GM21423 (cell line): Measurements from ENCODE around the gene AMZ2.

Experiments
- ATAC-seq: cut with Tn5 transposase; IDR thresholded peaks from one replicate; pipeline ENCODE4 v1.9.1; 2021; ENCODE audit warnings: mild to moderate bottlenecking, moderate library complexity; ENCODE audit not compliant: unreplicated experiment

Gene AMZ2

DNA sequence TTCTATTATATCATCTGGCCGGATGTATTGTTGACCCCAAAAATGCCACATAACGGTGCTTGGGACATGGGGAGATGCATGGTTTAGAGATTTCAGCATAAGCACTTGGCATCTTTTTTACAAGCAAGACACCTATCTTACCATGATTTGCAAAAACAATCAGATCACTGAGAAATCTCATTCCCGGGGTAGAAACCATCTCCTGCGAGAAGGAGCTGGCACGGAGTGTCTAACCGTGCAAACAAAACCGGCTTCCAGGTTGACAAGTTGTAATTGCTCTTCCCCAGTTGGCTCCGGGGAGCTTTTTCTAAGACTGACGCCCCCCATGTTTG, 42.1 kb downstream of the AMZ2 start:
- ATAC-seq: no peak

DNA sequence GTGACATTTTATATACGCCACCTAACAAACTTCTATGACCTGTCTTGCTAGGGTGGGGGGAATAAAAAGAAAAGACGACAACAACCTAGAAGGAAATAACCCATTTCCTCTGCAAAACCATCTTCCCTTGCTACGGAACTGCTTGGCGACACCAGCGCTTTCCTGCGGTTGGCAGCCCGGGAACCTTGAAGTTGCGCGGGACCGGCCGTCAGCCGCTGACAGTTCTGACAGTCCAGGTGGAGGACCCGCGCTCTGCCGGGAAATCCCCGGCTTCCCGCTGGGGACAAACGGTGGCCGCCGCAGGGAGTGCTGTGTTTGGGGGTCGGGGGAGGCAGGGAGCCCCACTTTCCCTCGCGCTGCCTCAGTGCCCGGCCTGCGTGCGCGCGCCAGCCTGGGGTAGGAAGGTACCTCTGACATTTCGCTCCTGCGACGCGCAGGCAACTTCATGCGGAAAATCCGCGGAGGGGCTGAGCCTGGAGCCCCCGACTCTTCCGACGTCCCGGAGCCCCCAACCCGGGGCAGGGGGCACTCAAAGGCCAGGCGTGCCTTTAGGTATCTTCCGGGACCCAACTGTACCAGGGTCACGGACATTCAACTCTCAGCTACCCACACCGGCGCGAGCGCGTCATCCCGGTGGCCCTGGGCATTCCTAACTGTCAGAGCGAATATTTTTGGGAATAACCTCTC, 42.6 kb downstream of the AMZ2 start:
- no peak for ATAC-seq

DNA sequence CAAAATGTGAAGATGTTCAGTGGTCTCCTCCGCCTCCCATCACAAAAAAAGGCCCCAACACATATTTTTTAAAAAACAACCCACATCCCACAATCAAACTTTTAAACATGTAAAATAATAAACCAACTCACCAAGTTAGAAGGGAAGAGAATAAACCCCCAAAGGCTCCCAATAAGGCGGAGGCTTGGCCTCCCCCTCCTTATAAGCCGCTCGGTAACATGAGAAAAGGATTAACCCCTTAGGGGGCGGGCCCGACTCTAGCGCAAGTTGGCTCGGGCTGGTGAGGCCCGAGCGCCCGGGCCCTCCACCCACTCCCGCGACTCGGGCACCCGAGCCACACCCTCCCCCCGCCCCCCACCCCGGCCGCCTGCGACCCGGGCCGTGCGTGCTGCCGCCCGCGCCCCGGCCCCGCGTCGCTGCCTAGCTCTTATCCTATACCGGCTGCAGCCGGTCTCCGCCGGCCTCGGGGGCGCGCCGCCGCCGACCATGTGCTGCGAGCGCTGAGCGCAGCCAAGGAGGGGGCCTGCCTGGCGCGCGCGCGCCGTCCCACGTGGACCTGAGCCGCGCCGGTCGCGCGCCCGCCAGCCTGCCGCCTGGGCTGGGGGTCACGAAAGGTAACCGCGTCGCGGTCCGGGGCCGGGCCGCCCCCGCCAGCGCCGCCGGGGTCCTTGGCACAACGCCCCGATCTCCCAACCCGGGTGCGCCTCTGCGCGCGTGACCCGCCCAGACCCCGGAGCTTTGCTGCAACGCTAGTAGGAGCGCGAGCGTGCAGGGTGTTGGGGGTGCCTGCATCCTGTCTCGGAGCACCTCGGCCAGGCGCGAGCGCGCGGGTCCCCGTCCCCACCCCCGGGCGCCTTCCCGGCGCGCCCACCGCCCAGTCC, 43.4 kb downstream of the AMZ2 start, which contains the start of the genes ARSG and SLC16A6:
Gene ARSG (plus strand): TSS at position 541 of the 881 bp plus-strand sequence. CDS start 15,999 bp downstream, outside the sequence.
Gene SLC16A6 (minus strand): TSS at position 173 of the 881 bp plus-strand sequence. CDS start 12,807 bp downstream, outside the sequence.
- peak; percentile 54 for ATAC-seq

DNA sequence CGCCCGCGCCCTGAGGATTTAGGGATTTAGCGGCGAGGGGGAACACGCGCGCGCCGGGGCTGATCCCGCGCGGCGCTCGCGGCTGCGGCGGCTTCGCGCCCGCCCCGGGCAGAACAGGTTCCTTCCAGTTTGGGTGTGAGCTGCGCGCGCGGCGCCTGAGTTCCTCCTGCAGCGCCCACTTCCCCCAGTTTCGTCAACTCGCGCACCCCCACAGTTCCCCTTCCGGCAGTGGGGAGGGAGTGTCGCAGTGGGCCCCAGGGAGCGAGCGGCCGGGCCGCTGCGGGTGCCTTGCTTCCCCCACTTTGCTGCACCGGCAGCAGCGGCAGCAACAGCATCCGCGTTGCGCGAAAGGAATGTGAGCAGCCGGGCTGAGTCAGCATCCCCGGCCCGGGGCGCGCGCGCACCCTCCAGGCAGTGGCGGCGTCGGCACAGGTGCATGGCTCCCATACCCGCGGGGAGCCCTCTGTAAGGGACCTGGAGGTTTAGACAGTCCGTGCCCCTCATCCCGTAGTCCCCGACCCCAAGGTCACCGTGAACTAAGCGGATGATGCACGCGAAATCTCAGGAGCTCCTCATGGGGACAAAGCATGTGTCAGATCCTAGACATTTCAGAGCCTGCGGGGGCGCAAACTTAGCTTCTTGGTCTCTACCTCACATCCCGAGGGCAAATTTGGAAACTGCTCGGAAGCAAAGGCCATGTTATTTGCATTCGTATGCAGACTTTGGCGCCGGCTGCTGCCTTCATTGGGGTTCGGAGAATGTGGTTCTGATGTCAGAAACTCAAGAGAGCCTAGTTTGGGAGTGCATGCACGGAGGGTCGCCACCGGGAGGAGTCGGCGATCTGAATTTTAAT, 44.2 kb downstream of the AMZ2 start:
- peak; percentile 48 for ATAC-seq

DNA sequence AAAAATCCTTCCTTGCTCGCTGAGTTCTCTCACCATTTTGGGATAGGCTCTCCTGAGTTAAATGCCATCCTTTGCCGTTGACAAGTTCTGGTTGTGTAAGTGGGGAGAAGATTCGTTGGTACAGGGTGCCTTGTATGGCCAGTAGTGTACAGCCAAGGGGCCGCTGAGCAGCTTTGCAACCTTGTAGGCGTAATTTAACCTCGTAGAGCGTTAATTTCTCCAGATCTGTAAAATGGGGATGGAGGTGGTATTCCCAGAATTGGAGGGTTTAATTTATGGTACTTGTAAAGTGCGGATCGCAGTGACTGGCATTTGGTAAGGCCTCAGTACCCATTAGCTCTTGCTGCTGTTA, 44.8 kb downstream of the AMZ2 start:
- no peak for ATAC-seq

DNA sequence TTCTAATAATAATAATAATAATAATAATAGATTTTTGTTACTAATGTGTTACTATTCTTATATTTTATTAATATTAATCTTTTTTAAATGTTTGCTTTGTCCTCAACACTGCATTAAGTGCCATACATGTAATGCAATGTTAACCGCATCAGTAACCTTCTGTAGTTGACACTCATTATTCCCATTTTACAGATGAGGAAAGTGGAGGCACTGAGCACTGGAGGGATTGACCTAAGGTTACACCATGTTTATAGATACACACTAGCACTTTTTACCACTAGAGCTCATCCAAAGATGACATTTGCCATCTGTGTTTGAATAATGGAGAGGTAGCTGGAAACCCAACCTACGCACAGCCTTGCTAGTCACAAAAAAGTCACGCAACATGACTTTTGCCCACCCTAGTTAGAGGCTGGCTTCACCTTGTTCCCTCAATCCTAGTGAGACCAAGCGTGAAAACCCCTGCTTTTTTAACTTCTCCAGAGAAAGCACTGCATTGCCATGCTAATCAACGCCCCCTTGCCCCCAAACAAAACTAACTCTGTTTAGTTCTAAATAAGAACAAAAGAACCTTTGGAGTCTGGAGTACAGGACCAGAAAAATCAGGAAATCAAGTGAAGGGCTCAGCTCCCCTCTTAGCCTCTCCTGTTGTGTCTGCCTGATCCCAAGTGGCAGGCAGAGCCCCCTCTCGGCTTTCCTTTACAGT, 45.8 kb downstream of the AMZ2 start:
- no peak for ATAC-seq

DNA sequence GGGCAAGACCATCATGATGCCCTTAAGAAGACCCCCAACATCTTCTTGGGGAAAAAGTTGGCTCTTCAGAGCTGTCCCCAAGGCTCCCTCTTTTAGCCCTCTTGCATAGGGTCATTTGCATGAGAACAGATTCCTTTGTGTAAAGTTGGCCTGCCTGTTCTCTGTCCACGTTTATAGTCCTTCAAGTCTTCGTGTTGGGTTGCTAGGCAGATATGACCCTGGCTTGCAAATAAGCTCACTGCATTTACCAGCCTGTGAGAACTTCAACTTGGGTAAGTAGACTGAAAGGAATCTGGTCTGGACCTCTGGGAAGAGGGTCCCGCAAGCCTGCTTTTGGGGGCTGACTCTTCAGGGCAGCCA, 46.3 kb downstream of the AMZ2 start:
- no peak for ATAC-seq

DNA sequence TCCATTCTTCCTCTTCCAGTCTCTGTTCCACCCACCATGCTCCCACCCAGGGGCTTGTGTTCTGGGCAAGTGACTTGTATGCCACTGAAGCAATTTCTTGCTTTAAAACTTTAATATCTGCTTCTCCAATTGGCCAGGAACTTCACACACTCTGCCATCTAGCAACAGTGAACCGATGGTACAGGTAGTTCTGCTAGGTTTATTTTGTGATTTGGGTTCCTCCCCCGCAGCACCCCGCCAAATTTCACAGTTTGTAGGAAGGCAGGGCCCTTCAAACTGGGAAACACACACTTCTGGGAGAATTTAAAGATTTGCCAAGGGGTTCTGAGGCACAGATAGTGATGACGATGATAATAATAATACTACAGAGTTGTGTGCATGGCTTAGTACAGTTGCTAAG, 46.8 kb downstream of the AMZ2 start:
- ATAC-seq: no peak

DNA sequence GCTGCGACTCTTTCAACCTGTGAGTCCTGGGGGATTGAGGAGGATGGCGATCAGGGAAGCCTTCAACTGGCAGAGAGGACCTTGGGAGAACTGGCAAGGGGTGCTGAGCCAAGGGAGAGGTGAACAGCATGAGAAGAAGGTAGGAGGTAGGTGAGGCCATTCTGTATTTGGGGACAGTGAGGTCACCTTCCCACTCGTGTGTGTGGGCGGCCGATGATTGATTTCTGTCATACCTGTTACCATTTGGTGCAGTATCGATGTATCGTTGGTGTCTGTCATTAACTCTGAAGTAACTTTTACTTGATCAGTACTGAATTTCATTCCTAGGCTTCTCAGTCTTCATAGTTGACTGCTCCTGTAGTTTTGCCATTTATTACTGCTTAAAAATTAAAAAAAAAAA, 47.2 kb downstream of the AMZ2 start:
- ATAC-seq: no peak

DNA sequence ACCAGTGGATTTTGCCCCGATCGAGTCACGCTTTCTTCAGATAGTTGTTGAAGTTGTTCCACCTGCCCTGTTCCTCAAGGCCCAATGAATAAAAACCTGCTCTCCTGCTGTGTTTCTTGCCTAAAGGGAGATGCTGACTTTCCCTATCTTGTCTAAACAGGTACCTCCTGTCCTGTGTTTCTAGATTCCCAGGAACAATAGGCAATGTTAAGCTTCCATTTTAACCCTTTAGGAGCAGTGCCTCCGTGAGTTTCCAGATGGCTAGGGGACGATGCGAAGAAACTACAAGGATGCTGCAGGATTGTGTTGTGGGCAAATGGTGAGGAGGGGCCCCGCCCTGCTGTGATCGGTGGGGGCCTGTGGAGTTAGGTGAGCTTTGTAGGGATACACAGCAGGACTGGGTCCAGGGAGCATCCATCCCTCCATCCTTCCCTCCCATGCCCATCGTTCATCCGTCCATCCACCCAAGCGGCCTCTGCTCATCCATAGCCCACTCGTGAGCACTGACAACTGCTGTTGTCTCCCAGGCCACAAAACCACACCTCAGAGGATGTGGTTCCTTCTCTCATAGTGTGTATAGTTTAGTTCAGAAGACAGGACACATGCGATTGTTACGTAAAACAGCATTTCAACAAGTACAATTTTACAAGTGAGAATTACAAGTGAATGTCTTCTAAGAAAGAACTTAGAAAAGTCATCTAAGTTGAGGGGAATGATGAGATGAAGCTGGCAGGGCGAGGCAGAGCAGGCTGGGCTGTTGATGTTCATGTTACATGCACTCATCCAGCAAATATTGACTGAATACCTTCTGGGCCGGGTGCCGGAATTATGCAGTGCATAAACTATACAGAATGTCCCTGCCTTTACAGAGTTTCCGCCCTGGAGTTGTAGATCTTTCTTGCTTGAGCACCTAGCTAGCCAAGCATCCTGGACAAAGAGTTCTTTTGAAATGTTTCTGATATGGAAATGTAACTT, 48.7 kb downstream of the AMZ2 start:
- ATAC-seq: no peak

DNA sequence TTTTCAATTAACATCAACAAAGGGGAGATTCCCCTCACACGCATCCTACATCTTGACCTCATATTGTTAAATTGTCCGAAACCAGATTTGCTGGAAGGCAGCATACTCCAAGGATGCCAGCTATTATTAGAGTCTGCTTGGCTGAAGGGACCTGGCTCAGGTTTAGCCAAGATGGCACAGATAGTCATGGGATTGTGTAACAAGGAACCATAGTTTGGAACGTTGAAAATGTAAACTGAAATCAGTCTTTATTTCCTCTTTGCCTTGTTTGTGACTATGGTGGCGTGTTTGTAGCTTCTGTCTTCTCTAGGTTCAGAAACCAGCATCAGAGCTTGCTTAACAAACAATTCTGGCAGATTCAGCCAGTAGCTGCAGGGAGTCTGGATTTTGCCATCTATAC, 49.4 kb downstream of the AMZ2 start:
- no peak for ATAC-seq

DNA sequence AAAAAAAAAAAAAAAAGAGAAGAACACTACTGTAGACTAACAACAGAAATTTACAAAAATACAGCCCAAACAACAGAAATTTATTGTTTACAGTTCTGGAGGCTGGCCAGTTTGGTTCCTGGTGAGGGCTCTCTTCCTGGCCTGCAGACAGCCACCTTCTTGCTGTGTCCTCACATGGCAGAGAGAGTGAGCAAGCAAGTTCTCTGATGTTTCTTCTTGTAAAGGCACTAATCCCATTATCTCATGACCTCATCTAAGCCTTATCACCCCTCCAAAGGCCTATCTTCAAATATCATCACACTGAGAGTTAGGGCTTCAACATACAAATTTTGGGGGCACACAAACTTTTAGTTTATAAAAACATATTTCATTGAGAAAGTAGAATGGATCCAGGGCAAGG, 50.8 kb downstream of the AMZ2 start:
- ATAC-seq: no peak

DNA sequence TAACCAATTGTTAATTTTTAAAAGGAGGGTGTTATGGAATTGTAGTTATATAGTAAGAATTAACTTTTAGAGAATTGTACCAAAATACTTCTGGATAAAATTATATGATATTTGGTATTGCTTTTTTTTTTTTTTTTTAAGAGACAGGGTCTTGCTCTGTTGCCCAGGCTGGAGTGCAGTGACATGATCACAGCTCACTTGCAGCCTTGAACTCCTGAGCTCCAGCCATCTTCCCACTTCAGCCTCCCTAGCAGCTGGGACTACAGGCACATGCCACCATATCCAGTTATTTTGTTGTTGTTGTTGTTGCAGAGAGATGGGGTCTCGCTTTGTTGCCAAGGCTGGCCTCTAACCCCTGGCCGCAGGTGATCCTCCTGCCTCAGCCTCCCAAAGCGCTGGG, 52.0 kb downstream of the AMZ2 start:
- ATAC-seq: no peak

DNA sequence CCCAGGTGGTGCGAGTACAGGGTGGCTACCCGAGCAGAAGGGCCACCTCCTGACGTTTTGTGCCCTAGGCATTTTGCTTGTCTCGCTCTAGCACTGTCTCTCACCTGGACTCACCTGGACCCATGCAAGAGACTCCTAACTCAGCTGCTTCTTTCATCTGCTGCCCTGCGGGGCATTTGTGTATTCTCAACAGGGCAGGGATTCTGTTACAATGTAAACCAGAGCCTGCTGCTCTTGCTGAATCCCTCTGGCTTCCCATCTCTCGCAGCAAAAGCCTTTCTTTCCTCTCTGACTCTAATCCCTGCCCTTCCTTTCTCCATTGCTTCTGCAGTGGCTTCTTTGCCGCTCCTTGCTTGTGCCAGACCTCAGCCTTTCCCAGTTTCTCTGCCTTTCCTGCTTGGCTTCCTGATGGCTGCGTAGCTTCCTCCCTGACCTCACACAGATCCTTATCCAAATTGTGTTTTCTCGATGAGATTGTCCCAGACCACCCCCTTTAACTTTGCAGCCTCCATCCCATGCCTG, 53.7 kb downstream of the AMZ2 start:
- ATAC-seq: no peak

DNA sequence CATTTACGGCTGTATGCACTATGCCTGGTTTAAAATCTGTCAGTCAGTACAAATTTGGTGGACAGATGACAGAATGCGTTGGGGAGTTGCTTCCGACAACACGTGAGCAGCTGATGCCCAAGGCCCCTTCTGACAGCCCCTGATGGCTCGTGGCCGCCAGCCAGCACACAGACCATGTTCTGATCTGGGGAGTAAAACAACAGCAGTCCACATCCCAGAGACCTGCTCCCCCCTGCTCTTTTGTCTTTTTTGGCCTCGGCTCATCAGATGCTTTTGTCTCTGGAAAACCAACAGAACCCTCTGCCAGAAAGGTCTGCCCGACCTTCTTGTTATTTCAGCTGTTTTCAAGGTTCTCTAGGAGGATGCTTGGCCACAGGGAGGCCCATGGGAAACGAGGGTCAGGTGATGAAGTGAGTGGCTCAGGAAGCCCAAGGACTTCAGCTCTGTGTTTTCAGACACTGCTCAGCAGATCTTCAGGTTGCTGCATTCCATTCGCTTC, 54.3 kb downstream of the AMZ2 start:
- ATAC-seq: no peak

DNA sequence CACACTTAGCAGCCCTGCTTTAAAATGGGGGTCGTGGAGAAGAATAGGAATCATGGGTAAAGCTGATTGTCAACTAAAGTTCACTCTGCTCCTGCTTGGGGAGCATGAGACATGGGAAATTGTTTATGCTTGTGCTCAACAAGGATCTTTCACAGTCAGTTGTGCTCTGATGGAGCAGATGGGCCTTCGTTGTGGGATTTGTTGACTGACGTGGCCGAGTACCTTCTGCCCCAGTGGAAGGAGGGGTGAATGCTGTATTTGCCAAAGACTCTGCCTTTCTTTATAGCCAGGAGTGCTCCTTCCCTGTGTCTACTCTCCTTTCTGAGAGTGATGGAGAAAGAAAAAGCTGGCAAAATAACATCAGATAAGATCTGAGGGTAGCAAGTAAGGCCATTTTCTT, 54.8 kb downstream of the AMZ2 start:
- ATAC-seq: no peak

DNA sequence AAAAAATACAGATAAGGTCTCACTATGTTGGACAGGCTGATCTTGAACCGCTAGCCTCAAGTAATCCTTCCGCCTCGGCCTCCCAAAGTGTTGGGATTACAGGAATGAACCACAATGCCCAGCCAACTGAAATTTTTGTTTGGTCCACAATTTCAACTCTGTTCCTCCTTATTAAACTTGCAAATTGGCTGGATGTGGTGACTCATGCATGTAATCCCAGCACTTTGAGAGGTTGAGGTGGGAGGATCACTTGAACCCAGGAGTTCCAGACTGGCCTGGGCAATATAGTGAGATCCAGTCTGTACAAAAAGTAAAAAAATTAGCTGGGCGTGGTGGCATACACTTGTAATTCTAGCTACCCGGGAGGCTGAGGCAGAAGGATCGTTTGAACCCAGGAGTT, 56.9 kb downstream of the AMZ2 start:
- ATAC-seq: no peak

DNA sequence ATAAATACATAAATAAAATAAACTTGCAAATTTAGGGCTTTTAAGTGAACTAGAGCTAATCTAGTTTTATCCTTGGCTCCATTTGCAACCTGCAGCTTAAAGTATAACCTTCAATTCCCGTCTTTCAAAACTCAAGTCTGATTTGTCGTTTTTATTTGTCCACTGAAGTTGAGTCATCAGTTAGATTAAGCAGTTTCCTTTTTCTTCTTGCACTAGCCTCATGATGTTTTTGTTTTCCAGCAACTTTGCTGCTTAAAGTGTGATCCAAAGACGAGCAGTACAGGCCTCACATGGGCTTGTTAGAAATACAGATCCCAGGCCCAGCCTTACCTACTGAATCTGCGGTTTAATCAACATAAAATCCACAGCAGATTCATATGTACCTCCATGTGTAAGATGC, 57.3 kb downstream of the AMZ2 start:
- no peak for ATAC-seq
